GM12801 (cell line): Measurements from ENCODE around the gene KRT16.

Experiments
- CTCF ChIP-seq: IDR thresholded peaks from one replicate; pipeline ENCODE4 v1.5.1; 2011; ENCODE audit warnings: control low read depth; ENCODE audit not compliant: insufficient read length; ENCODE audit errors: extremely low read depth

Gene KRT16

GRCh38 chr17:41627316-41628072 lies 14.9 kb upstream of the KRT16 start:
- no peak for TF ChIP-seq CTCF

GRCh38 chr17:41625602-41626001 lies 13.0 kb upstream of the KRT16 start:
- TF ChIP-seq CTCF, result no peak

GRCh38 chr17:41624208-41625101 lies 11.9 kb upstream of the KRT16 start, which contains the start of gene KRT17:
Gene KRT17 (minus strand): TSS chr17:41624575. CDS start chr17:41624509, 66 bp downstream.
- TF ChIP-seq CTCF, result no peak

GRCh38 chr17:41621916-41622315 lies 9.3 kb upstream of the KRT16 start:
- TF ChIP-seq CTCF, result no peak

- TF ChIP-seq CTCF, result no peak
Observed at GRCh38 chr17:41620583-41621434, 8.2 kb upstream of the KRT16 start.

GRCh38 chr17:41619036-41619926 lies 6.7 kb upstream of the KRT16 start:
- TF ChIP-seq CTCF, result no peak
